ENCODE data around the gene MYH13.

- TF ChIP-seq ZBTB40 (IDR thresholded peaks at IDR 0.05) (no peak), ZBTB40 (CRISPR knock-in tag; IDR thresholded peaks at IDR 0.05) (no peak), BCL6 (CRISPR knock-in tag; IDR thresholded peaks at IDR 0.05) (no peak), CTCF (IDR thresholded peaks at IDR 0.05 in 2 of 3, conservative IDR thresholded peaks at IDR 0.05 in 1 of 3; ENCODE audit: insufficient read depth in 2 of 3, low read depth in 1 of 3, low read length in 3 of 3) (no peak), TBP (optimal IDR thresholded peaks at IDR 0.05; ENCODE audit: low read depth, low read length) (no peak), FOXJ3 (CRISPR knock-in tag; IDR thresholded peaks at IDR 0.05) (no peak), SIN3A (IDR thresholded peaks at IDR 0.05; ENCODE audit: borderline replicate concordance in 2 of 2, control insufficient read depth in 1 of 2, low read depth in 2 of 2, low read length in 2 of 2) (no peak), HNRNPL (IDR thresholded peaks at IDR 0.05; ENCODE audit: low read depth, low read length) (no peak)
These were observed 110.4 kb downstream of the MYH13 start for GRCh38 chr17:10262451-10262850.
